ENCODE measurements around the gene PLPPR3. TPM values are rescaled to one million over a fixed set of nuclear protein-coding genes. Genes with fewer than 3 reads are reported as not detected.

PLPPR3 gene
- total and polyA plus RNA-seq, 9 of the 15 experiments (the other 6 are each of a cell fraction or from before 2014, with no cell fraction given): 0.01 to 48.2 (median 8.6) TPM

DNA sequence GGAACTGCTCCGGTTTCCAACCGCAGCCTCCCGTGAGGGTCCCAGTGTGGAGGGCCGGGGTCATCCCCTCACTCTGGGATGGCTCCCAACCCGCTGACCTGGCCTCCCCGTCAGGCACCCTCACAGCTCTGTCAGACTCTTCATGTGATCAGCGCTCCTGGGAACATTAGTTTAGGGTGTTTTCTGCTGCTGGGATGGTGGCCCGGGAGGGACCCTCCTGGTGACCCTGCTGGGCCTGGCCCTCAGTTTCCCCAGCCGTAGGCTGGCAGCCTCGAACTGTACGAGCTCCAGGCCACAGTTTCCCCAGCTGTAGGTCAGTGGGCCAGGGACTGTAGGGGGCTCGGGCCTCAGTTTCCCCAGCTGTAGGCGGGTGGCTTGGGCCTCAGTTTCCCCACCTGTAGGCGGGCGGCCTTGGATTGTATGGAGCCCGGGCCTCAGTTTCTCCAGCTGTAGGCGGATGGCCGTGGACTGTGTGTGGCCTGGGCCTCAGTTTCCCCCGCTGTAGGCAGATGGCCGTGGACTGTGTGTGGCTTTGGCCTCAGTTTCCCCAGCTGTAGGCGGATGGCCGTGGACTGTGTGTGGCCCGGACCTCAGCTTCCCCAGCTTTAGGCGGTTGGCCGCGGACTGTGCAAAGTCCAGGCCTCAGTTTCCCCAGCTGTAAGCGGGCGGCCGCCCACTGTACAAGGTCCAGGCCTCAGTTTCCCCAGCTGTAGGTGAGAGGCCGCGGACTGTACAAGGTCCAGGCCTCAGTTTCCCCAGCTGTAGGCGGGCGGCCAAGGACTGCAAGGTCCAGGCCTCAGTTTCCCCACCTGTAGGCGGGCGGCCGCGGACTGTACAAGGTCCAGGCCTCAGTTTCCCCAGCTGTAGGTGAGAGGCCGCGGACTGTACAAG lies 25.8 kb downstream of the PLPPR3 start (continued):
- TF ChIP-seq ZHX1 (conservative IDR thresholded peaks at IDR 0.05; ENCODE audit: low read length): no peak
- TF ChIP-seq GTF2A2 (tag; IDR thresholded peaks at IDR 0.05): no peak
- no peak for TF ChIP-seq SP2 (IDR thresholded peaks at IDR 0.05; ENCODE audit: extremely low read depth, low read depth, low read length, poor library complexity, severe bottlenecking)
- TF ChIP-seq ZBTB8A (IDR thresholded peaks at IDR 0.05; ENCODE audit: partially characterized antibody): no peak
- TF ChIP-seq VEZF1 (CRISPR knock-in tag; IDR thresholded peaks at IDR 0.05): no peak
- 0 out of 2 replicates have a peak, but pooled peaks have one; percentile 30 for TF ChIP-seq GTF2E2 (tag; IDR thresholded peaks at IDR 0.05)
- no peak for TF ChIP-seq MAFK (IDR thresholded peaks at IDR 0.05; ENCODE audit: low read length)
- TF ChIP-seq ZNF431 (CRISPR knock-in tag; IDR thresholded peaks at IDR 0.05): 0 out of 2 replicates have a peak, but pooled peaks have one; percentile 8
- no peak for TF ChIP-seq FOS (IDR thresholded peaks at IDR 0.05; ENCODE audit: extremely low read depth, insufficient read length)
- no peak for TF ChIP-seq EZH2 (IDR thresholded peaks at IDR 0.05; ENCODE audit: borderline replicate concordance, low read depth, low read length)
- no peak for TF ChIP-seq NUFIP1 (IDR thresholded peaks at IDR 0.05; ENCODE audit: partially characterized antibody)

Data from K562 (cell line).